GM21786 (cell line): Measurements from ENCODE around the gene STEEP1.

Experiments
- ATAC-seq: cut with Tn5 transposase; IDR thresholded peaks from one replicate; pipeline ENCODE4 v1.9.1; 2021; ENCODE audit not compliant: unreplicated experiment

STEEP1 gene

GRCh38 chrX:119565107-119565663 lies at the start of gene STEEP1:
STEEP1 (minus strand) TSS chrX:119565409; CDS start chrX:119565355, 54 bp downstream.
- ATAC-seq = peak; percentile 85

- ATAC-seq = no peak
Observed at GRCh38 chrX:119614776-119615175, 49.6 kb upstream of the STEEP1 start.

GRCh38 chrX:119607018-119607389 lies 41.8 kb upstream of the STEEP1 start:
- ATAC-seq = no peak

GRCh38 chrX:119606280-119607017 lies 41.2 kb upstream of the STEEP1 start, which contains the start of gene NKRF:
NKRF (minus strand) TSS chrX:119606424.
- peak; percentile 82 for ATAC-seq

GRCh38 chrX:119605464-119606279 lies 40.5 kb upstream of the STEEP1 start:
- ATAC-seq = peak; percentile 30

- no peak for ATAC-seq
Observed at GRCh38 chrX:119604766-119605463, 39.7 kb upstream of the STEEP1 start.

GRCh38 chrX:119602701-119603255 lies 37.6 kb upstream of the STEEP1 start:
- no peak for ATAC-seq

GRCh38 chrX:119589810-119590209 lies 24.6 kb upstream of the STEEP1 start:
- no peak for ATAC-seq

- ATAC-seq = no peak
Observed at GRCh38 chrX:119583431-119584059, 18.3 kb upstream of the STEEP1 start.

- ATAC-seq = no peak
Observed at GRCh38 chrX:119579414-119579813, 14.2 kb upstream of the STEEP1 start.

GRCh38 chrX:119574394-119575266 lies 9.4 kb upstream of the STEEP1 start, which contains the start of gene UBE2A:
UBE2A (plus strand) TSS chrX:119574563; CDS start chrX:119574712, 149 bp downstream.
- peak; percentile 78 for ATAC-seq

GRCh38 chrX:119573840-119574393 lies 8.7 kb upstream of the STEEP1 start:
- ATAC-seq = peak; percentile 22

GRCh38 chrX:119573222-119573621 lies 8.0 kb upstream of the STEEP1 start:
- ATAC-seq = no peak

GRCh38 chrX:119570351-119570835 lies 5.2 kb upstream of the STEEP1 start:
- ATAC-seq = no peak

- no peak for ATAC-seq
Observed at GRCh38 chrX:119552508-119552907, 12.7 kb downstream of the STEEP1 start.

GRCh38 chrX:119549327-119550016 lies 15.7 kb downstream of the STEEP1 start:
- ATAC-seq = no peak

- no peak for ATAC-seq
Observed at GRCh38 chrX:119541188-119541587, 24.0 kb downstream of the STEEP1 start.

- no peak for ATAC-seq
Observed at GRCh38 chrX:119539872-119540271, 25.3 kb downstream of the STEEP1 start.
